AG08396 (cell line): ENCODE data around the gene SLC26A1.
A peak's percentile ranks its signal among the peaks of the same experiment; 100 is the strongest.
"Not testable (repeated sequence)": the region's sequence is repeated elsewhere in the genome, so short reads cannot be mapped to it uniquely, and the experiment has no call there.

Experiments
- DNase-seq: peaks from one replicate; pipeline ENCODE4 v3.0.0; 2012; ENCODE audit warnings: low spot score, mixed read lengths

Gene SLC26A1

DNA sequence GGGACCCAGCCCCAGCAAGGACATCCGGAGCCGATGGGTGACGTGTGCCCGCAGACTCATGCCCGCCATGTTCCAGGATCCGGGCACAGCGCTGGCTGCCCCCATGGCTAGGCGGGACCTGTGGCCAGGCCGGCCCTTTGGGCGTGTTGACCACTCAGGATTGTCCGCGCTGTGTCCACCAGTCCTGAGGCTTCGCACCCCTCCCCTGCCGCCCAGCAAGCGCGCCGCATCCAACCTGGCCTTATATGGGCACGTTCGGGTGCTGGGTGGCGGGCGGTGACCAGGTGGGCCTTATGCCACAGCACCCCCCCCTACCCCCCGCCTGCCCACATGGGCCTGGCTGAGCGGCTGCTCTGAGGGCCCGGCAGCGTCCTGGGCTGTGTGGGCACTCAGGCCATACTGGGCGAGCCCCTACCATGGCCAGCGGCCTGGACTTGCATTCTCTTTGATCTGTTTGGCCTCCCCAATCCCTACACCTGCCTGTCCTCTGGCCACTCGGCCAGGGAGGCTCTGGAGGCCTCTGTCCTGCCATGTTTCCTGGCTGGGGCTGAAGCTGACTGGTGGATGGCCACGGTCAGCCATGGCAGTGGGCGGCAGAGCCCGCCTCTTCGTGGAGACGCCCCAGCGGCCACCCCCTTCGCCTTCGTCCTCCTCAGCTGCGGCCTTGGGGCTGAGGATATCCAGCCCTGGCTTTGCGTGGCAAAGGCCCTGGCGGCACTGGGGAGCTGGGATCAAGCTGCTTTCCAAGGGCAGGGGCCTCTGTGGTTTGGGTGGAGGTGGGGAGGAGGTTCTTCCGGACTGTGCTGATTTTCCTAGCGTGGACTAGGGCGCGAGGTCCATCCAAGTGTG lies 20.2 kb upstream of the SLC26A1 start:
- no peak for DNase-seq

DNA sequence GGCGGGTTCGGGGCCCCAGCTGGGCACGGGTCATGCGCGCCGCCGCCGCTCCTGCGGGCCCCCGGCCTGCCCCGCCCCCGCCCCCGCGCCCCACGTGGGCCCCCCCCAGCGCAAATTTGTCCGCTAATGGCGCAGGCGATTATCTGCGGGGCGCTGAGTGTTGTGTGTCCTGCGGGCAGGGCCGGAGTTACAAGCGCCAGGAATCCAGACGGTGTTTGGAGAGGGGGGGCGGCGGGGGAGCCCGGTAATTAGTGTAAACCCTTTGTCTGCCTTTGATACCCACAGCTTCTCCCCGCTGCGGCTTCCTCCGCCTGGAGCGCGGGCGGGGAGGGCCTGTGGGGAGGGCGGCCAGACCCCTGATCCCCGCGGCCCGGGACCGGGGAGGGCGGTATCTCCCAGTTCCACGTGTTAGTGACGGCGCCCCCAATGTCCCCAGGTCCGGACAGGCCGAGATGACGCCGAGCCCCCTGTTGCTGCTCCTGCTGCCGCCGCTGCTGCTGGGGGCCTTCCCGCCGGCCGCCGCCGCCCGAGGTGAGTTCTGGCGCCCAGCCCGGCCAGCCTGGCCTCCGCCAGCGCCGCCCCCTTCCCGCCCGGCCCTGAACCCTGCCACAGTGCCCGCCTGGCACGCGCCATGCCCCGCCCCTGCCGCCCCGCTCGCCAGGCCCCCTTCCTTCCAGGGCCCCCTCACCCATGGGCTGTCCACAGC lies 19.0 kb upstream of the SLC26A1 start:
- DNase-seq: peak; percentile 58

- DNase-seq: no peak
Measured at GRCh38 chr4:1011666-1012033, 18.4 kb upstream of the SLC26A1 start.

DNA sequence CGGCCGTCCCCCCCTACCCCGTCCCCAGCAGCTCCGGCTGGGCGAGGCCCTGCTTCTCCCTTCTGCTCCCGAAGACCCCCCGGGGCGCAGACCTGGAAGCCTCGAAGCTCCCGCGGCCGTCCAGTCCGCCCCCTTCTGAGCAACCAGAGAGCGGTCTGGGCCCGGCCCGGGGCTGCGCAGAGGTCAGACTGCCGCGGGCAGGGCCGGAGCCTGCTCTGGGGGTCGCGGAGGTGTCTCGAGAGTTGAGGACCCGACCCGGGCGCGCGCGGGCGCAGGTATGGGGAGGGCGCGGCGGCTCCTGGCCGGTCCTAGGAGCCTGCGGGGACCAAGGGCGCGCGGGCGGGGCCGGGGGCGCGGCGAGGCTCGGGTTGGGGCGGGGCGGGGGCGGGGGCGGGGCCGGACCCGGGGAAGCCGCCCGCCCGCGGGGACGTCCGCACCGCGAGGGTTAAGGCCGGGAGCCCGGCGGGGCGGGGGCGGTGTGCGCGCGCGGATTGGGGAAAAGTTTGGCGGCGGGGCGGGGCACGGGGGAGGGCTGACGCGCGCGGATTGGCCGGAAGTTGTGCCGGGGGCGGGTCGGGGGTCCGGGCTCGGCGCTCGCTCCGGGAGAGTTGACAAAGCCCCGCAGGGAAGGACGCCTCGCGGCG lies 17.9 kb upstream of the SLC26A1 start, which contains the start of gene FGFRL1:
Gene FGFRL1, plus strand, starts transcription at position 605 of the 644 bp plus-strand sequence. CDS start 860 bp downstream, outside the sequence.
- peak; percentile 98 for DNase-seq

- DNase-seq: peak; percentile 83
Measured at GRCh38 chr4:1010395-1011021, 17.3 kb upstream of the SLC26A1 start.

DNA sequence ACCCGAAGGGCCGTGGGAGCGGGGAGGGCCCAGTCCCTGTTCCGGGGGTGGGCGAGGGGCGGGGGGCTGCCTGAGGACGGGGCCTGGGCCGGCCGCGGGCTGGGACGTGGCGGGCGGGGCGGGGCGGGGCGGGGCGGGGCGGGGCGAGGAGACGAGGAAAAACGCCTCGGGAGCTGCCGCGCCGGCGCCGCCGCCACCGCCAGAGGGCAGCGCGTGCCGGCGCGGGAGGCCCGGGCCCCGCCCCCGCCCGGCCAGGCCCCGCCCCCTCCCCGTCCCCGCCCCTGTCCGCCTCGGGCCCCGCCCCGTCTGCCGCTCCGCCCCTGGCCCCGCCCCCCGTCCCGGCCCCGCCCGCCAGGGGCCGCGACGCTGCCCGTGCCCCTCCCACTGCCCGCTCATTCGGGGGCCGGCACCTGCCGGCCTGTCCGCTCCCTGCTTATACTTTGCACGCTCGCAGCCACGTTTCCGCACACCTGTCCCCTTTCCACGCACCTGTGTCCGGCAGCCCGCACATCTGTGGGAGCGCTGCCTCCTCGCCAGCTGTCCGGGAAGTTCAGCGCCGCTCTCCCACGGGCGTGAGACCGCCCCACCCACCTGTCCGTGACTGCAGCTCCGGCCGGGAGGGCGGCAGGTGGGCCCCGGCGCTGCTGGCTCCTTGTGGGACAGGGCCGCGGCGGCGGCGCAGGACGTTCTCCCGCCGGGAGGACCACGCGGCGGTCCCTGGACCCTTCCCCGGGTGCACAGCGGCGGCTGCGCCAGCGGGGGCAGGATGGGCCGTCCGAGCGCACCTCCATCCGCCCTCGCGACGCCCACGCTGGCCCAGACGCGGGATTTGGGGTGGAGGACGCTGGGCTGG lies 16.6 kb upstream of the SLC26A1 start:
- peak; percentile 95 for DNase-seq

DNA sequence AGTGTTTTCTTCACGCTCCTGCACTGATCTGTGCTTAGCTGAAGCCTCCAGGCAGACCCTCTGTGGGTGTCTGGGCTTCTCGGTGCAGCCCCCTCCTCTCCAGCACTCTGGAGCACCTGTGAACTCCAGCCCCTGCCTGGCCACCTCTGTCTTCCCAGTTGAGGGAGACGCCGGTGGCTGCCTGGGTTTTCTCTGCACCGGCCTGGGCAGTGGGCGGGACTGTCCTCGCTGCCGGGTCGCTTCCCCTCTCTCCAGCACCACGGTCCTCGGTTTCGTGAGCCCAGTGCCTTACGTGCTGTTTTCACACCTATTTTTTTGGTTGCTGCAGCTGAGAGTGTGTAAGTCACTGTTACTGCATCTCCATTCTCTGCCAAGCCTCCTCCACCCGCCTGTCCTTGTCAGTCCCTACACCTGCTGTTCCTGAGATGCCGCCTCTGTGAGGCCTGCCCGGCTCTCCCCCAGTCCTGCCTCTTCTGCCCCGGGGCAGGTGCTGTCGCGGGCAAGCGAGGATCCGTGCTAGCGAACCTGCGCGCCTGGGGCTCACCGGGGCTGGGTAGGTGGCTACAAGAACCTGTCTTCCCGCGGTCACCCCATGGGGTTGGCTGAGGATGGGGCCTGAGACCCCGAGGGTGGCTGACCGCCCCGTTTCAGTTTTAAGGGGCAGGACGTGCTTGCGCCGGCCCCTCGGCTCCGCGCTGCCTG lies 15.8 kb upstream of the SLC26A1 start:
- DNase-seq: no peak

- no peak for DNase-seq
Measured at GRCh38 chr4:1006856-1007255, 13.7 kb upstream of the SLC26A1 start.

GRCh38 chr4:1004557-1005485 lies 11.6 kb upstream of the SLC26A1 start:
- no peak for DNase-seq

GRCh38 chr4:1004071-1004418 lies 10.8 kb upstream of the SLC26A1 start:
- no peak for DNase-seq

DNA sequence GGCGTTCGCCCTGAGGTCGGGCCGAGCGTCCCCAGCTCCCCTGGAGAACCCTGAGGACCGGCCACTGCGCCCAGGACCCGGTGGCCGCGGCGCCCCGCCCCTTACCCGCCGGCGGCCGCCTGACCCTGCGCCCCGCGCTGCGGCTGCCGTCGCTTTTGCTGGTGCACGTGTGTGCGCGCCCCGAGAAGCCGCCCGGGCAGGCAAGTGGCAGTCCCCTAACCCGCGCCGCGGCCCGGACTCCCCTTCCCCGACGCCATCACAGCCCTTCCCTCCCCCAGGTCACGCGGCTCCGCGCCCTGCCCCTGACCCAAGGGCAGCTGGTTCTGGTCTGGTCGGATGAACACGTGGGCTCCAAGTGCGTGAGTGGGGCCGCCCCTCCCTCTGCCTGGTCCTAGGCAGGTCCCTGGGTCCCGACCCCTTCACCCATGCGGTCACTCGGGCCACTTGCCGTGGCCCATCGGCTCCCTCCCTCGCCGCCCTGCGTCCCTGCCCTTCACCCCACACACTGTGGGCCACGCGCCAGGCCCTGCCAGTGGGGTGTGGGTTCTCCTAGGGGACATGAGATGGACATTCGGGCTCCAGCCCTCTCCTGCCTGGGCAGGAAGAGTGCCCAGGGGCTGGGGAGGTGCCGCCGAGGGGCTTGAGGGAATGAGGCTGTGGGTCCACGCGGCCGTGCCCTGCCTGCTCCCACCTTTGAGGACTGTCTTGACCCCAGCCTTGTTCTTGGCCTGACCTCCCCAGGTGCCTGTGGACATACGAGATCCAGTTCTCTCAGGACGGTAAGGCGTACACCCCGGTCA lies 10.3 kb upstream of the SLC26A1 start:
- DNase-seq: no peak

- DNase-seq: no peak
Measured at GRCh38 chr4:1002631-1003251, 9.5 kb upstream of the SLC26A1 start.

GRCh38 chr4:1002131-1002630 lies 9.0 kb upstream of the SLC26A1 start:
- DNase-seq: no peak

- DNase-seq: no peak
Measured at GRCh38 chr4:1001561-1002130, 8.4 kb upstream of the SLC26A1 start.

DNA sequence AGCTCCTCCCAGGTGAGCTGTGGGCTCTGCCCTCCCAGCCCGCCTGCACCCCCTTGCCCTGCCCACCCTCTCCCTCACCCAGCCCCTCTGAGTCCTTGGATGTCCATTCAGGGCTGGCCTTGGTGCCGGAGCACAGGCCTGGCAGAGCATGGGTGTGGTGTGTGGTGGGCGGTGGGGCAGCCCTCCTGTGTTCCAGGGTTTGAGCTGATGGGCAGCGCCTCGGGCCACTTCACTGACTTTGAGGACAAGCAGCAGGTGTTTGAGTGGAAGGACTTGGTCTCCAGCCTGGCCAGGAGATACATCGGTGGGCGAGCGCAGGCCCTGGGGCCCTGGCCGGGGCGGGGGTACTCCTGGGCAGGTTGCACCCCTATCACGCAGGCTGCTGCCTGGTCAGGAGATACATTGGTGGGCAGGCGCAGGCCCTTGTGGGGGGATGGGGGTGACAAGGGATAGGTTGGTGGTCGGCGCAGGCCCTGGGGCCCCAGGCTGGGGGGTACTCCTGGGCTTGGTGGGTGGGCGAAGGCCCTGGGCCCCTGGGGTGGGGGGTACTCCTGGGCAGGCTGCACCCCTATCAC lies 7.6 kb upstream of the SLC26A1 start:
- DNase-seq: no peak

DNA sequence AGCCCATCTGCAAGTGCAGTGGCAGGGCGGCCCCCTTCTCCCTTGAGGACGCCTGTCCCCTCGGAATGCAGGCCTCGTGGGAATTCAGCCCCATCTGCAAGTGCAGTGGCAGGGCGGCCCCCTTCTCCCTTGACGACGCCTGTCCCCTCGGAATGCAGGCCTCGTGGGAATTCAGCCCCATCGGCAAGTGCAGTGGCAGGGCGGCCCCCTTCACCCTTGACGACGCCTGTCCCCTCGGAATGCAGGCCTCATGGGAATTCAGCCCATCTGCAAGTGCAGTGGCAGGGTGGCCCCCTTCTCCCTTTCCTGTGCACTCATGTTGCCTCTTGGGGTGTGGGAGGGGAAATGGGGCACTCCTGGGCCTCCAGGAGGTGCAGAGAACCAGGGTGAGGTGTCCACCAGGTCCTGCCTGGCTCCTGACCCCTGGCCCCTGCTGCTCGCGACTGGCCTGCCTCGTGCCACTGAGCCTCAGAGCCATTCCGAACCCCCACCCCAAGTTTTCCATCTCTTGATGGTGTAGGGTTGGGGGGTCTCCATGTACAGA lies 6.8 kb upstream of the SLC26A1 start:
- DNase-seq: no peak

- DNase-seq: not testable (repeated sequence)
Measured at GRCh38 chr4:999240-999863, 6.1 kb upstream of the SLC26A1 start.
